HuH-7 (cell line): ENCODE measurements around the gene NKRF.

Experiments used
- DNase-seq: peaks from one replicate; pipeline ENCODE4 v3.0.0; 2011; ENCODE audit warnings: low spot score

The NKRF gene

GRCh38 chrX:119607018-119607389 is 780 bp upstream of the NKRF start:
- peak; percentile 15 for DNase-seq

GRCh38 chrX:119605464-119606279 is 552 bp downstream of the NKRF start:
- peak; percentile 27 for DNase-seq

GRCh38 chrX:119604766-119605463 is 1.3 kb downstream of the NKRF start:
- DNase-seq: no peak

GRCh38 chrX:119602701-119603255 is 3.4 kb downstream of the NKRF start:
- no peak for DNase-seq

- DNase-seq: no peak
Observed at GRCh38 chrX:119589810-119590209, 16.4 kb downstream of the NKRF start.

GRCh38 chrX:119583431-119584059 is 22.7 kb downstream of the NKRF start:
- no peak for DNase-seq

- DNase-seq: no peak
Observed at GRCh38 chrX:119579414-119579813, 26.8 kb downstream of the NKRF start.

GRCh38 chrX:119574394-119575266 is 31.6 kb downstream of the NKRF start, which contains the start of gene UBE2A:
TSS of gene UBE2A (plus strand) at chrX:119574563. CDS start at chrX:119574712, 149 bp downstream.
- DNase-seq: peak; percentile 87

GRCh38 chrX:119573840-119574393 is 32.3 kb downstream of the NKRF start:
- DNase-seq: peak; percentile 44

GRCh38 chrX:119573222-119573621 is 33.0 kb downstream of the NKRF start:
- DNase-seq: peak; percentile 10

- DNase-seq: no peak
Observed at GRCh38 chrX:119570351-119570835, 35.8 kb downstream of the NKRF start.

- DNase-seq: peak; percentile 76
Observed at GRCh38 chrX:119565107-119565663, 41.0 kb downstream of the NKRF start, which contains the start of gene STEEP1. TSS of gene STEEP1 (minus strand) at chrX:119565409. CDS start at chrX:119565355, 54 bp downstream.

- DNase-seq: no peak
Observed at GRCh38 chrX:119552508-119552907, 53.7 kb downstream of the NKRF start.

GRCh38 chrX:119549327-119550016 is 56.8 kb downstream of the NKRF start:
- no peak for DNase-seq

- no peak for DNase-seq
Observed at GRCh38 chrX:119541188-119541587, 65.0 kb downstream of the NKRF start.

- DNase-seq: no peak
Observed at GRCh38 chrX:119539872-119540271, 66.4 kb downstream of the NKRF start.
